Activated T-helper 9 cell treated with anti-CD3 and anti-CD28 coated beads, Interleukin-2, amount 50 U/mL, for 16 hours (primary cell): ENCODE data around the gene RSPO1.
"Not testable (repeated sequence)": the region's sequence is repeated elsewhere in the genome, so short reads cannot be mapped to it uniquely, and the experiment has no call there.

Experiments used
- DNase-seq: peaks from one replicate; pipeline ENCODE4 v3.0.0-alpha.2; 2020; ENCODE audit warnings: low read depth

Gene RSPO1, protein sequence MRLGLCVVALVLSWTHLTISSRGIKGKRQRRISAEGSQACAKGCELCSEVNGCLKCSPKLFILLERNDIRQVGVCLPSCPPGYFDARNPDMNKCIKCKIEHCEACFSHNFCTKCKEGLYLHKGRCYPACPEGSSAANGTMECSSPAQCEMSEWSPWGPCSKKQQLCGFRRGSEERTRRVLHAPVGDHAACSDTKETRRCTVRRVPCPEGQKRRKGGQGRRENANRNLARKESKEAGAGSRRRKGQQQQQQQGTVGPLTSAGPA

DNA sequence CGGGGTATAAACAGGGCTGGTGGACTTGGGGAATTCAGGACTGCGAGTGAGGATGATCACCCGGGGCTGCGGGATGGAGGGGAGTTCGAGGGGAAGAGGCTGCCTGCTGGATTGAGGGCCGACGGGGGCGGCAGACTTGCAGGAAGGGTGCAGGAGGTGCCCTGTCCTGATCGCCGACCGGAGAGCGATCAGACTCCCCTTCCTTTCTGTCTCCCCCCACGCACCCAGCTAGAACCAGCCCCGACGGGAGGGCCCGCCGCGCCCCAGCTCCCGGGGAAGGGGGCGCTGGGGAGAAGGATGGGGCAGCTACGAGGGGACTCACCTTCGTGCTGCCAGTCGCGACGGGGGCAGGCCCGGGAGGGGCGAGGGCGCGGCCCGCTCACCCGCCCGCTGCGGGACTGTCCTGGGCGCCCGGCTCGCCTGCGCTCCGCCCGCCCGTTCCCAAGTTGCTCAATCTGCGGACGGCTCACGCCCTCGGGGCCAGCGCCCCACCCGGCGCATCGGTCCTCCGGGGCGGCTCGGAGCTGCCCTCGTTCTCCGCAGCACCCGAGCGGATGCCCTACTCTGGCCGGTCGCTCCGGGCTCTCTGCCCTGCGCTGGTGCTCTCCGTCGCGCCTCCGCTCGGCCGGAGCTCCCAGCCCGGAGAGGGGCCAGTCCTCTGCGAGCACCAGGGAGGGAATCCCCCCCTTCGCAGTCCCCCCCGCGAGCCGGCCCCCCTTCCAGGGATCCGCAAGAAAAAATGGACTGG lies at the start of gene RSPO1:
TSS of gene RSPO1 (minus strand) at position 649 of the 748 bp plus-strand sequence. CDS start 5,231 bp downstream, outside the sequence.
- no peak for DNase-seq

DNA sequence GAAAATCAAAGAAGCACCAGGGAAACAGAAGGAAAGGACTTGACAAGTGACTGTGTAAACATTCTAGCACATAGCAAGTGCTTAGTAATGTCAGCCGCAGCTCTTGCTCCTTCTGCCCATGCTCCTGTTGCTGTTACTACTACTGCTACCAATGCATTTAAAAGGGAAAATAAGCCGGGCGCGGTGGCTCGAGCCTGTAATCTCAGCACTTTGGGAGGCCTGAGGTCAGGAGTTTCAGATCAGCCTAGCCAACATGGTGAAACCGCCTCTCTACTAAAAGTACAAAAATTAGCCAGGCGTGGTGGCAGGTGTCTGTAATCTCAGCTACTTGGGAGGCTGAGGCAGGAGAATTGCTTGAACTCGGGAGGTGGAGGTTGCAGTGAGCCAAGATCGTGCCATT lies 49.5 kb upstream of the RSPO1 start:
- not testable (repeated sequence) for DNase-seq

DNA sequence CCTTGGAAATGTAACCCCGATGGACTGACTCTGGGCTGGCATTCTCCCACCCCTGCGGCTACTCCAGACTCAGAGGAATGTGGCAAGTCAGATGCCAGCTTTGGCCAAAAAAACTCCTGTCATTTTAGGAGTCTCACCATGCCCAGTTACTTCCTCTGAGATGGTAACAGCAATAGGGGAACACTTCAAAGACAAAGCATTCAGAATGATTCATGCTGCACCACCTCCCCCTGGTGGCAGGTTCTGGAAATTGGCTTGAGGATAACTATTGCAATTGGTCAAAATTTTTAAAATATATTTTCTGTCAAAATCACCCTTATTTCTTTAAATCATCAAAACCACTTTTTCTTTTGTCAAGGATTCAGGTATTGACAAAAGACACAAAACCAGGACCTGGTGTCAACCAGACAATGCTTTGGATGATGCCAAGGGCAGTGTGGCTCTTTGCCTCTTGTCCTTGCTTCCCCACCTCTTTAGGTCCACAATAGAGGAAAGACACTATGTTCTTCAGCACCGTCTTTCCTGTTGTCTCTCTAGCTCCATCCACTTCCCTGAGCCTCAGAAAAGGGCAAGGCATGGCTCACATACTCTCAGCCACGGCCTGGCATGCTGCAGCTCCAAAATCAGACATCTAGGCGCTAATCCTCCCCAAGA lies 47.8 kb upstream of the RSPO1 start:
- DNase-seq: peak; percentile 64

DNA sequence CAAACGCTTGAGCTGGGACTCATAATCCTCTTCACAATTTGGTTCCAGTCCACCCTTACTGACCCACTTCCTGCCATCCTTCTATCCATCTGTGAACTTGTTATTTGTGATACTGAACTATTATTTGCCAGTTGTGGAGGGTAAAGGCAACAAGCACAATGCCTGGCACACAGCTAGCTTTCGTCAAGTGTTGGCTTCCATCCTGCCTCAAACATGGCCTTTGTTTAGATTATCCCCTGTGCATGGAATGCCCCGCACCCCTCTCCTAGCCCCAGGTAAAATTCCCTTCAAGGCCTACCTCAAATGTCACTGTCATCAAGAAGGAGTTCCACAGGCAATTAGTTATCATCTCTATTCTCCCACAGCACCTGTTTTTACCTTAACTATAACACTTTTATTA lies 46.2 kb upstream of the RSPO1 start:
- DNase-seq: no peak

DNA sequence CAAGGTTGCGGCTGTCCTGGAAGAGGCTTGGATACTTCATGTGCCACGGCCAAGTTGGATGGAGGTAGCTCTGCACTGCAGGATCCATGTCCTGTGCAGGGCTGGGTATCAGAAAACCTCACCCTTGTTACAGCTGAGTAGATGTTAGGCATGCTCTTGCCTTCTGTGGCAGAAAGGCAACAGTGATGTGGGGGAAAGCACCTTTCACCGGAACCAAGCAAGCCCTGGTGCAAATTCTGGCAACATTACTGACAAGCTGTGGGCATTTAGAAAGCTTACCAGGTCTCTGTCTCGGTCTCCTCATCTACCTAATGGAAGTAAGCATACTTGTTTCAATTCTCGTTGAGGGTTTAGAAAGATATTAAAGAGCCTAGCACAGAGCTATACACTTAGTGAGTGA lies 43.1 kb upstream of the RSPO1 start:
- DNase-seq: no peak

DNA sequence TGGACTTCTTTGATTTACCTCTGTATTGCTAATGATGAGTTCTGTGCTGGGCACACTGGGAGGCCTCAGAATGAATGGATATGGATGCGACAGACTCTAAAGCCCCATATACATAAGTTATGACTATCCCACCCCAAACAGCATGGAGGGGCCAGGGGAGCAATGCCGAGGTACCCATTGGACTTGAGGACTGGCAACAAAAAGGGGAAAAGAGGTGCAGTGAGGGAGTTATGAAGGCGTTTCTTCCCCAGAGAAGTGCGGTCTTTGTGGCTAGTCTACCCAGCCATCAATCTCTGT lies 42.4 kb upstream of the RSPO1 start:
- no peak for DNase-seq

DNA sequence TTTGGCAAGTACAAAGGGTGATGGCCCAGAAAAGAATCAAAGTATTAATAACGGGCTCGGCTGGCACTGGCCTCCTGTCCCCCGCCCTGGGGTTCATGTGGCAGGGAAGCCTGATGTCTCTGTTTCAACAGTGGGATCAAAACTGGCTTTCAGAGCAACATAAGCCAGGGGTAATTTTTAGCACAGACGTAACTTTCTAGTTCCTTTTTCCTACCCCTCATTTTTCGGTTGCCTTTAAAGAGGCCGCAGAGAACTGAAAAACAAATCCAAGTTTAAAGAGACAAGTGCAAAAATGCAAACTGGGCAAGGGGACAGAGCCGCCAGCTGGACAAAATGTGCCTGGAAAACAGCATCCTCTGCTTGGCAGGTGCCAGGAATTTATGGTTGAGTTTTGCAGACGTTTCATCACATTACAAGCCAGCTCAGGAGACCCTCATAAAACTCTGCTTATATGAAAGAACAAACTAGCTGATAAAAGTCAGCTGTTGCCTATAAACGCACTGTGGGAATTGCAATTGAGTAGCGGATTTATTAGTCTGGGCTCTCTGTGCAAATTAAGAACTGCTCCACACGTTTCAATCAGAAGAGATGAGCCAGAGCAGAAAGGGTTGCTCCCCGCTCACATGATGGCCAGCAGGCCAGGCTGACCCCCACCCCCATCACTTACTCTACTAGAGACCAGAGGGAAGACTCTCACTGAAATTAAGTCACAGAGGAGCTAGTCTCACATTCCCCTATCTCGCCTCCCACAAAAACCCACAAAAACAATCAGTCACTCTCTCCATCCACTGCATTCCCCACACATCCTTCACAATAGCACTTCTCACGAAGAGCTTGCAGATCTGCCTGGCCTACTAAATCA lies 41.8 kb upstream of the RSPO1 start:
- DNase-seq: no peak

DNA sequence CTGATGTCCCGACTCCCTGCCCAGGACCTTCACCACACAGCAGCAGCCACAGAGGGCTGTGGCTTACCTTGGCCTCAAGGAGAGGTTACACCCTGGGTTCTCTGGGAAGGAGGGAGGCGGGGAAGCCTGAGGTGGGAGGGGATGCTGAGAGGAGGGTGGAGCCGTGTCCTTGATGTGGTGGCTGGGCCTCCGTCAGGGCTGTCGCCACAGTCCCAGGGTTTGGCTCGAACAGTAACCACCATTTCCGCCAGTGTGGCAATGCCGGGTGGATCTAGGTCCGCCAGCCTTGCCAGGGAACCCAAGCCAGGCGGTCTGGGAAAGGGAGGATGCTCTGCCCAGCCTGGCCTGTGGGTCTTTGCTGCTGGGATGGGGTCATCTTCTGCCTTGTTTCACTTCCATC lies 39.2 kb upstream of the RSPO1 start:
- peak; percentile 31 for DNase-seq

DNA sequence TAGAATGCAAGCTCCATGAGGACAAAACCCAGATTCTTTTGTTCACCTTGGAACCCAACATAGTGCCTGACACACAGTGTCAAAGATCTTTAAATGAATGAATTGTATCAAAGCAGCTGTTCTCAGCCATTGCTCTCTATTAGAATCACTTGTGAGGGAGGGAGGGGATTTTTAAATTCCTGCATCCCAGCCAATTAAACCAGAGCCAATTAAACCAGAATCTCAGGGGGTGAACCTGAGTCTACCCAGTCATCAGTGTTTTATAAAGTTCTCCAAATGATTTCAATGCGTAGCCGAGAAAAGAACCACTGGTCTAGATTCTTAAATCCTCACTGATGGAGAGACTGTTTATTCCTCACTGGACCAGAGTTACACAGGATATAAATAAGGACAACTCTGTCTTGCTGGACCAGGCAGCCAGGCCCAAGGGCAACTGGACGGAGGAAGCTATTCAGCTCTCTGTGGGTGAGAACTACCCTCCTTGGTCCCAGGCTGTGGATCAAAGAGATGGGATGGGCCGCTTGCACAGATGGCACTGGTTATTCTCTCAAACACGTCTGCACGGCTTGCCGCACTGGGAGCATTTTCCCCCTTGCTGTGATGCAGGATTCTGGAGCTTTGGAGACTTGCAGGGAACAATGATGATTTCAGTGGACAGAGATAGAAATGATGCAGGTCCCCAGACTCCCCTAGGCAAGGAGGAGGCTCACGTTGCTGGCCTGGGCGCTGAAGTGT lies 37.6 kb upstream of the RSPO1 start:
- no peak for DNase-seq

DNA sequence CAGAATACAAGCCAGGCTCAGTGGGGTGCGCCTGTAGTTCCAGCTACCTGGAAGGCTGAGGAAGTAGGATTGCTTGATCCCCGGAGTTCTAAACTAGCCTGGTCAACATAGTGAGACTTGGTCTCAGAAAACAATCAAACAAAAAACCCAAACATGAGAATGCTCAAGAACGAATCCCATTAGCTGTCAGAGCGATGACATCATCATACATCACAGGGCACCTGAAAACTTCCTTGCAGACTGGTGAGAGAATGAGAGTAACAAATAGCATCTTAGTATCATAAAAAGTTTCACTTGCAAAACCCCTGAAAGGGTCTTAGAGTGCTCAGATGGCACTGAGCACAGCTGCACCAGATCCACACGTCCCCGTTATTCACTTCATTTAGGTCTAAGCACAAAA lies 36.6 kb upstream of the RSPO1 start:
- no peak for DNase-seq

DNA sequence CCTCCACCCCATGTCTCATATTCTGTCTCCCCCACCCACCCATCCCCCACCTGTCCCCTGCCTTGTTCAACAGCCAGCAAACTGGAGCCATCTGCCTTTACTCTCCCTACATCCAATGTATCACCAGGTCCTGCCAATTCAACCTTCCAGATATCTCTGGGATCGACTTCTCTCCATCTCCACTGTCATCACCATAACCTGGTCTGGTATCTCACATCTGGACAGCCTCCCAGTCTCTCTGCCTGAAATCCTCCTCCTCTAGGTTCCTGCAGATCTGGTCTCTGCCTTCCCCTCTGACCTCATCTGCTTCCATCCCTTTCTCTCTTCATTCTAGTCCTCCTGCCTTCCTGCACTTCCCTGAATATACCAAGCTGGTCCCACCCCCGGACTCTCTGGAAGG lies 35.4 kb upstream of the RSPO1 start:
- DNase-seq: no peak

DNA sequence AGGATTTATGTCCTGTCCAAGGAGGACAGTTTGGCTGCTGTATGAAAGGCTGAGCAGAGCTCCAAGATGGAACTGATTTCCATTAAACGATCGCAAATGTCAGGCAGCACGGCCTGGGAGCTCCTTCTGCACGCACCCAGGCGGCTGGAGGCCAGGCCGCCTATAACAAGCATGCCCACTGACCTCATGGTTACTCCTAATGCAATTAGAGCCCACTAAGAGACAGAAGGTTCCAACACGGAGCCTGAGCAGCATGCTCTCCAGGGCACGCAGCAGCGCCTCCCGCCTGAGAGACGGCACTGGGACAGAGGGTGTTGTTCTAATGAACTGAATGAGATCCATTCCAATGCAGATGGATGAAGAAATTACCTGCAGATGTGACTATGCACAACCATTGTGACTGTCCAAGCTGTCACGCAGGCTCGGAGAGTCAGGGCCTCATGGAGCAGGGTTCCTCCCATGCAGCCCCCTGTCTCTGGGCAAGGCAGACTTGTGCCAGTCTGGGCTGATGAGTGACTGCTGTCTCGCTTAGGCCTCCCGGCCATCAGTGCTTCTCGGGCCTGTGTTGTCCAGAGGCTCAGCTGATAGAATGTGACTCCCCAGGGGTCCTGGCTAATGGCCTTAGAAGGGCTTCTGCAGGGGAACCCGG lies 32.5 kb upstream of the RSPO1 start:
- no peak for DNase-seq

DNA sequence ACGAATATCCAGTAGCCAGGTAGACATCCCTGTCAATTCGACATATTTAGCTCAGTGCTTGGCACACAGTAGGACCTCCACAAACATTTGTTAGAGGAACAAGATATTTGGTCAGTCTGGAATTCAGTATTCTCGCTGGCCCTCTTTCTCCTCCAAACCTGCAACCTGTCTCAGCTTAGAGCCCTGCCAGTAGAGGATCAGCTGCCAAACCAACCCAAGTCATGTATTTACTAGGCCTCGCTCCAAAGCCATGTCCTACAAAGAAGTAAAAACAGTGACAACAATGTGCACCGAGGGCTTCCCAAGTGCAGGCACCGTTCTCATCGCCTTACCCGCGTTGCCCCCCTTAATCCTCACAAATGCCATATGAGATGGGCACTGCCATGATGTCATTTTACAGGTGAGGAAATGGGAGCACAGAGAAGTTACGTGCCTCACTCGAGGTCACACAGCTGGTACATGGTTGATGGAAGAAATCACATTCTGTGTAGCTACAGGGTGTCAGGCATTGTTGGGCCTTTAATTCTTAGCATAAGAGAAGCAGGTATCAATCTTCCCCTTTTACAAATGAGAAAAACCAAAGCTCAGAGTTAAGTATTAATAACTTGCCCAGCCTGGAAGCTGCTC lies 31.7 kb upstream of the RSPO1 start:
- no peak for DNase-seq

DNA sequence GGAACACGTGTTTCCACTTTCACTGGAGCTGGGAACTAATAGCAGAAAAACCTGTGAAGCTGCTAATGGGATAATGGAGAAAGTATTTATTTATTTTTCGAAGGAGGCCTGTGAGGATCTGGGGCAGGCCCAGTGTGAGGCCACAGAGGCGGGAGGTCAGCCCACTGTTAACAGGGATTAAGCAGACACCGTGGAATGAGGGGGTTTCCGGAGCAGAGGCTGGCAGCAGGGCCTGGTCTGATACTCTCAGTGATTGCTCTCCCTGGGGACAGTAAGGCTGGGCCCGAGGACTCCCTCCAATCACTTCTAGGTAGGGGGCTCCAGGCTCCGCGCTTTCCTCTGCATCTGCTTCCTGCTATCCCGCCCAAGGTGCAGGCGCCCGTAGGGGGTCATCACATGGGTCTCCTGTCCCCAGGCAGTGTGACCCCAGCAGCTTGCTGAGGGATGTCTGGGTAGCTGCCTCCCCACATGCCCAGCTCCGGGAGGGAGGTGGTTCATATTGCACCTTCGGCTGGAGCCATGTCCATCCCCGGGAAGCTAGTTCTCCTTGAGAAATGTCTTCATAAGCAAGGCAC lies 28.8 kb upstream of the RSPO1 start:
- DNase-seq: no peak

DNA sequence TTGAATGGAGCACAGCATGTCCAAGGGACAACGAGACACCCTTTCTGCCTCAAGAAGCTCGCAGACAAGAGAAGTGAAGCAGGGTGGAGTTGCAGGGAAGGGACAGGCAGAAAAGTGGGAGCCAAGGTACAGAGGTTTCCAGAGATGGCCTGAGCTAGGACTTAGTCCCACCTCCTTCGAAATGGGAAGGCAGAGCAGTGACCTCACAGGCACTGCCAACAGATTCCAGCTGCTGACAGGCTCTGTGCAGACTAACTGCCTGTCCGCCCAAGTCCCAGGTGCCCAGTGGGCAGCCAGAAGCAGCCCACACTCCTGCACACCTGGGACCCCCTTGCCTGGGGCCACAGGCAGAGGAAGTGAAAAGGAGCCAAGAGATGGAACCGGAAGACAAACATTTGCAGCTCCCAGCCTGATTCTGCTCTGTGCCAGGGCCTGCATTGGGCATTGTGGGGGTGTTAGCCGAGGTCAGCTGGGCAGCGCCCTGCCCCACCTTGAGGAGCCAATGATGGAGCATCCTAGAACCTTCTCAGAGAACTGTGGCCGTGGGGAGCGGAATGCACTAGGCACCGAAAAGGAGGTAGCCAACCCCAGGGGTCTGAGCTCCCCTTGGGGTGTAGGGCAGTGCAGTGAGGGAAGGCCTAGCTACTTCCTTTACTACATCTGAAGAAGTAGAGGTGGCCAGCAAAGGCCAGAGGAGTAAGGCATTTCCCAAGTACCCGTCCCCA lies 27.5 kb upstream of the RSPO1 start:
- no peak for DNase-seq

DNA sequence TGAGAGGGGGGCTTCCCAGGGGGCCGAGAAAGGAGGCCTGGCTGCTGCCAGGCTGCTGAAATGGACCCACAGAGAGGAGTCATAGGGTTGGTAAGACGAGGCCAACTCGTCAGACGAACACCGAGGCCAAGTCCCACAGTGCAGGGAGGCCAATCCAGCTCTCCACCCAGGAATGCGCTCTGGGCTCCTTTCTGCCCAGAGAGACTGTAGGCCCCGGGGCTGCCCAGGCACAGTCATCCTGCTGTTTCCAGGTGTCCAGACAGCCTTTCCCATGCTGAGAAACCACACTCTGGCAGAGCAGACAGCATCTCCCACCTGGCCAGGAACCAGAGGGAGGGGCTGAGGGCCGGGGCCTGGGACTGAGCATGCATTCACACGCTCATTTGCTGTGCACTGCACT lies 26.7 kb upstream of the RSPO1 start:
- no peak for DNase-seq

DNA sequence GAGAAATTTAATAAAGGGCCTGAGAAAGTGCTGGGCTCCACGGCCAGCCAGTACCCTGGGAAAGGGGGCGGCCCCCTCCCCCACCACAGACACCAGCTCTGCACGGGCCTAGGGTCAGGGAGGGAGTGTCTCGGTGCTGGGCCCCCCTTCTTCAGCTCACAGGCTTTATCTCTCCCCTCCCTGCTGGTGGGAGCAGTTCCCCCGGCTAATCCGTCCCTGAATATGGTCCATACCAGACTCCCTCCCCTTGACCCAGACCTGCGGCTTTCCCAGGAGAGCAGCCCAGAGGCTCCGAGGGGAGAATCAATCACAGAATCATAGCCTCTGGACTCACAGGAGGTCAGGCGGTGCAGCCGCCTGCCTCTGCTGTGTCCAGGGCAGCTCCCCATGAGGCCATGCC lies 26.0 kb upstream of the RSPO1 start:
- DNase-seq: no peak

DNA sequence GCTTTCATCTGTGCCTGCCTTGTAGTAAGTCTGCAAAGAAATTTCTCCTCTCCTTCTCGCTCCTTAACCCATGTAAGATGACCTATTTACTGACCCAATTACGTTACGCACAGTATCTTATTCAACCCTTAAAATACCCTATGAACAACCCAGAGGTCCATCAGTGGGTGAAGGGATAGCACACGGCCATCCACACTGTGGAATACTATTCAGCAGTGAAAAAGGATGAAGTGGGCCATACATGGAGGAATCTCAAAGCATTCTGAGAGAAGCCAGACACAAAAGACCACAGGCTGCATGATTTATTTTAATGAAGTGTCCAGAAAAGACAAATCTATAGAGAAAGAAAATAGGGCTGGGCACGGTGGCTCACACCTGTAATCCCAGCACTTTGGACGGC lies 23.8 kb upstream of the RSPO1 start:
- DNase-seq: no peak

DNA sequence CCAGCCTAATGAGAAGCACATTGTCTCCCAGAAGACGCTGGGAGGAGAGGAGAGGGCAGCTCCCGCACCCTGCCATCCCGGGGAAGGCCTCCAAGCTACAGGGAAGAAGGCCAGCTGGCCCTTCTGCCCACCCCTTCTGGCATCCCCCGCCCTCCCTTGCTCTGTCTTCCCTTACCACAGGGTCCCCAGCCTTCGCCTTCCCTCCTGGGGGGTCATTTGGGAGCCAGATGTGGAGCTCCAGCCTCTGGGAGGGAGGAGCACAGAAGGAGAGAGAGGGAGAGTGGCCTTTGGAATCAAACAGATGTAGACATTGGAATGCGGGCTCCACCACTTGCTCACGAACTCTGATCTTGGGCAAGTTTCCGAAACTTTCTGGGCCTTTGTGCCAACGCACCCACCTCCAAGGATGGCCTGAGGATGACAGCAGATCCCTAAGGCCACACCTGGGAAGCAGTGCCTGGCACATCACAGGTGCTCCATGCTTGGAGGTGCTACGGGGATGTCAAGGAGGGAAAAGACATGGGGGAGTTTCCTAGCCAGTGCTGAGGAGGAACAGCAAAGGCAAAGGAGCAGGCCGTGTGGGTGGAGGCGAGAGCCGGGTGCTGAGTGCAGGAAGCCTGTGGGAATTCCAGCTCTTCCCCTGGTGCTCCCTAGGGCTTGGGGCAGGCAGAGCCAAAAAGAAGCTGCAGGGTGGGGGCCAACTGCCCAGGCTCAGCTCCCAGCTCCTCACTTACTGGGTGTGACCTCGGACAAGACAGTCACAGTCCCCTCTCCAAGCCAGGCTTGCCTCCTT lies 23.1 kb upstream of the RSPO1 start:
- no peak for DNase-seq
